Astrocyte (in vitro differentiated cells and primary cell): ENCODE results near the gene LRRC10B. TPM values are rescaled to one million over a fixed set of nuclear protein-coding genes. Genes with fewer than 3 reads are reported as not detected.

Experiments
- DNase-seq: peaks from one replicate; pipeline ENCODE4 v3.0.0-alpha.2; 2010; ENCODE audit warnings: low read depth
- FAIRE-seq: peaks from 2 replicates; lab custom pipeline; 2011; peaks lifted over from hg19 to GRCh38; lab: Jason Lieb, UNC
- H2AFZ ChIP-seq: 2 replicates; pipeline ENCODE4 v1.6.0; 2012; ENCODE audit warnings: low read depth, low read length, inconsistent platforms
- H3K27ac ChIP-seq: 2 replicates; pipeline ENCODE4 v1.5.1; 2011; ENCODE audit warnings: low read depth, low read length, inconsistent platforms
- H3K27me3 ChIP-seq: 2 replicates; pipeline ENCODE4 v1.6.0; 2011; ENCODE audit warnings: low read length, inconsistent platforms; ENCODE audit not compliant: insufficient read depth
- H3K36me3 ChIP-seq: 2 replicates; pipeline ENCODE4 v1.5.1; 2011; ENCODE audit warnings: low read length, inconsistent platforms; ENCODE audit not compliant: insufficient read depth
- H3K4me1 ChIP-seq: 2 replicates; pipeline ENCODE4 v1.5.1; 2011; ENCODE audit warnings: low read length, inconsistent platforms; ENCODE audit not compliant: insufficient read depth
- H3K4me2 ChIP-seq: 2 replicates; pipeline ENCODE4 v1.6.0; 2012; ENCODE audit warnings: low read length, inconsistent platforms
- H3K4me3 ChIP-seq: 2 replicates; pipeline ENCODE4 v1.5.1; 2011; ENCODE audit warnings: low read depth, mild to moderate bottlenecking, low read length, inconsistent platforms; ENCODE audit not compliant: insufficient read depth
- H3K79me2 ChIP-seq: 2 replicates; pipeline ENCODE4 v1.6.0; 2012; ENCODE audit warnings: mild to moderate bottlenecking, low read length, inconsistent platforms; ENCODE audit not compliant: insufficient read depth
- H3K9ac ChIP-seq: 2 replicates; pipeline ENCODE4 v1.6.0; 2012; ENCODE audit warnings: mild to moderate bottlenecking, low read length, inconsistent platforms
- H3K9me3 ChIP-seq: 2 replicates; pipeline ENCODE4 v1.5.1; 2012; ENCODE audit warnings: low read depth, mild to moderate bottlenecking, low read length, inconsistent platforms; ENCODE audit not compliant: insufficient read depth
- H4K20me1 ChIP-seq: 2 replicates; pipeline ENCODE4 v1.6.0; 2012; ENCODE audit warnings: low read length, inconsistent platforms; ENCODE audit not compliant: insufficient read depth
- H3K27ac Mint-ChIP-seq: one replicate; pipeline ENCODE4 v1.8.0; 2021; ENCODE audit warnings: mild to moderate bottlenecking, mixed read lengths; ENCODE audit not compliant: unreplicated experiment
- H3K27me3 Mint-ChIP-seq: one replicate; pipeline ENCODE4 v1.8.0; 2021; ENCODE audit warnings: low read depth, mixed read lengths; ENCODE audit not compliant: unreplicated experiment
- H3K36me3 Mint-ChIP-seq: one replicate; pipeline ENCODE4 v1.8.0; 2021; ENCODE audit warnings: low read depth, mixed read lengths; ENCODE audit not compliant: unreplicated experiment
- H3K4me1 Mint-ChIP-seq: one replicate; pipeline ENCODE4 v1.8.0; 2021; ENCODE audit warnings: low read depth, mixed read lengths; ENCODE audit not compliant: unreplicated experiment
- H3K4me3 Mint-ChIP-seq: one replicate; pipeline ENCODE4 v1.8.0; 2021; ENCODE audit warnings: mild to moderate bottlenecking, moderate library complexity, mixed read lengths; ENCODE audit not compliant: unreplicated experiment
- H3K9me3 Mint-ChIP-seq: one replicate; pipeline ENCODE4 v1.8.0; 2021; ENCODE audit warnings: mild to moderate bottlenecking, mixed read lengths; ENCODE audit not compliant: unreplicated experiment
- CTCF ChIP-seq: IDR thresholded peaks from 2 replicates; pipeline ENCODE4 v1.5.1; 2011; ENCODE audit warnings: low read depth, mild to moderate bottlenecking, inconsistent platforms, low read length, moderate library complexity; ENCODE audit not compliant: insufficient read depth
- EZH2 ChIP-seq: IDR thresholded peaks from 2 replicates; pipeline ENCODE4 v1.6.1; 2012; ENCODE audit warnings: mild to moderate bottlenecking, low read length, inconsistent platforms; ENCODE audit not compliant: insufficient read depth
- total RNA-seq: library from RNA; stranded (reverse); gene quantifications from 2 replicates; pipeline ENCODE4 v1.2.1, GENCODE V29; 2021

Gene LRRC10B
- total RNA-seq, 1 donor from 2014 or later: 0.09 TPM

- H3K9ac ChIP-seq: no peak overlapping the region
- H3K27me3 ChIP-seq: peaks cover 30% of the 10 kb centered on the region
- DNase-seq: no peak
- H3K79me2 ChIP-seq: no peaks in the 10 kb centered on the region
- H3K9me3 ChIP-seq: no peaks in the 10 kb centered on the region
- H3K9me3 Mint-ChIP-seq: no peaks in the 10 kb centered on the region
- no peak overlapping the region for H3K4me2 ChIP-seq
- H4K20me1 ChIP-seq: no peaks in the 10 kb centered on the region
- no peak for FAIRE-seq
- TF ChIP-seq EZH2: no peak
- TF ChIP-seq CTCF: no peak
- H3K4me3 Mint-ChIP-seq: no peak overlapping the region
- H3K27ac ChIP-seq: no peak overlapping the region
- no peak overlapping the region for H3K4me3 ChIP-seq
- H3K4me1 ChIP-seq: no peaks in the 10 kb centered on the region
- no peaks in the 10 kb centered on the region for H3K36me3 ChIP-seq
- peaks cover 6% of the 10 kb centered on the region for H3K36me3 Mint-ChIP-seq
- no peak overlapping the region for H2AFZ ChIP-seq
- no peaks in the 10 kb centered on the region for H3K4me1 Mint-ChIP-seq
- no peak overlapping the region for H3K27ac Mint-ChIP-seq
- peaks cover 66% of the 10 kb centered on the region for H3K27me3 Mint-ChIP-seq
These were observed 16.5 kb downstream of the LRRC10B start for GRCh38 chr11:61524963-61525587.

- no peak for TF ChIP-seq CTCF
- no peak for TF ChIP-seq EZH2
- Histone ChIP-seq H4K20me1 (no peaks in the 10 kb centered on the region), H3K9ac (no peak overlapping the region), H3K9me3 (no peaks in the 10 kb centered on the region), H3K27me3 (peaks cover 37% of the 10 kb centered on the region), H3K36me3 (no peaks in the 10 kb centered on the region), H3K27ac (no peak overlapping the region), H2AFZ (no peak overlapping the region), H3K4me1 (no peaks in the 10 kb centered on the region), H3K4me2 (no peak overlapping the region), H3K4me3 (no peak overlapping the region), H3K79me2 (no peaks in the 10 kb centered on the region)
- Mint-ChIP-seq H3K4me3 (no peak overlapping the region), H3K27me3 (peaks cover 77% of the 10 kb centered on the region), H3K4me1 (no peaks in the 10 kb centered on the region), H3K27ac (no peak overlapping the region), H3K9me3 (no peaks in the 10 kb centered on the region), H3K36me3 (peaks cover 6% of the 10 kb centered on the region)
- no peak for FAIRE-seq
- no peak for DNase-seq
These were observed 17.7 kb downstream of the LRRC10B start for GRCh38 chr11:61526229-61526628.

GRCh38 chr11:61526956-61527731 lies 18.6 kb downstream of the LRRC10B start:
- no peak overlapping the region for H3K4me2 ChIP-seq
- H3K36me3 Mint-ChIP-seq: peaks cover 6% of the 10 kb centered on the region
- no peak overlapping the region for H3K4me3 Mint-ChIP-seq
- H3K9ac ChIP-seq: no peak overlapping the region
- no peak overlapping the region for H3K4me3 ChIP-seq
- H3K4me1 ChIP-seq: no peaks in the 10 kb centered on the region
- no peaks in the 10 kb centered on the region for H3K9me3 Mint-ChIP-seq
- peaks cover 72% of the 10 kb centered on the region for H3K27me3 Mint-ChIP-seq
- no peaks in the 10 kb centered on the region for H4K20me1 ChIP-seq
- H3K27me3 ChIP-seq: peaks cover 37% of the 10 kb centered on the region
- H3K27ac Mint-ChIP-seq: no peak overlapping the region
- H3K36me3 ChIP-seq: no peaks in the 10 kb centered on the region
- FAIRE-seq (no peak), DNase-seq (no peak)
- no peak overlapping the region for H2AFZ ChIP-seq
- TF ChIP-seq CTCF: no peak
- no peak for TF ChIP-seq EZH2
- no peaks in the 10 kb centered on the region for H3K4me1 Mint-ChIP-seq
- no peaks in the 10 kb centered on the region for H3K79me2 ChIP-seq
- H3K27ac ChIP-seq: no peak overlapping the region
- H3K9me3 ChIP-seq: no peaks in the 10 kb centered on the region
